GM12801 (cell line): ENCODE results near the gene GOLGA8A.

Experiments
- TF ChIP-seq, protein P1 (sequence below): IDR thresholded peaks from one replicate; pipeline ENCODE4 v1.5.1; 2011; ENCODE audit warnings: control low read depth; ENCODE audit not compliant: insufficient read length; ENCODE audit errors: extremely low read depth

The GOLGA8A gene, protein sequence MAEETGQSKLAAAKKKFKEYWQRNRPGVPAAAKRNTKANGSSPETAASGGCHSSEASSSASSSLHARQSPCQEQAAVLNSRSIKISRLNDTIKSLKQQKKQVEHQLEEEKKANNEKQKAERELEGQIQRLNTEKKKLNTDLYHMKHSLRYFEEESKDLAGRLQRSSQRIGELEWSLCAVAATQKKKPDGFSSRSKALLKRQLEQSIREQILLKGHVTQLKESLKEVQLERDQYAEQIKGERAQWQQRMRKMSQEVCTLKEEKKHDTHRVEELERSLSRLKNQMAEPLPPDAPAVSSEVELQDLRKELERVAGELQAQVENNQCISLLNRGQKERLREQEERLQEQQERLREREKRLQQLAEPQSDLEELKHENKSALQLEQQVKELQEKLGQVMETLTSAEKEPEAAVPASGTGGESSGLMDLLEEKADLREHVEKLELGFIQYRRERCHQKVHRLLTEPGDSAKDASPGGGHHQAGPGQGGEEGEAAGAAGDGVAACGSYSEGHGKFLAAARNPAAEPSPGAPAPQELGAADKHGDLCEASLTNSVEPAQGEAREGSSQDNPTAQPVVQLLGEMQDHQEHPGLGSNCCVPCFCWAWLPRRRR

DNA sequence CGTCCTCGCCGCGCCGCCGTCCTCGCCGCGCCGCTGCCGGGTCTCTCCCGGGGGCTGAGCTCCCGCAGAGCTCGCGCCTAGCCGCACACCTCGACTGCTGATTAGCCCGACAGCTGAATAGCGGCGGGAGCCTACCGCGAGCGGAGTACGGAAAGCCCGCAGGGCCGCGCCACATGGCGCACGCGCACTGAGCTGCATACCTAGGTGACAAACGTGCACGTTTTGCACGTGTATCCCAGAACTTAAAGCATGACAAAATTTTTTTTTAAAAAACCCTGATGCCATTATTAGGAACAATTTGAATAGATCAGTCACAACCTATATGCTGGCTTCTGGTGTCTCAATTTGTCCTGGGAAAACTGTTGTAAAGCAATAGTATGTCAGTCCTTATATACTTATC lies at the start of gene GOLGA8A:
GOLGA8A (minus strand) TSS at position 122 of the 400 bp plus-strand sequence. CDS start 48,117 bp downstream, outside the sequence.
- TF ChIP-seq, protein P1, sequence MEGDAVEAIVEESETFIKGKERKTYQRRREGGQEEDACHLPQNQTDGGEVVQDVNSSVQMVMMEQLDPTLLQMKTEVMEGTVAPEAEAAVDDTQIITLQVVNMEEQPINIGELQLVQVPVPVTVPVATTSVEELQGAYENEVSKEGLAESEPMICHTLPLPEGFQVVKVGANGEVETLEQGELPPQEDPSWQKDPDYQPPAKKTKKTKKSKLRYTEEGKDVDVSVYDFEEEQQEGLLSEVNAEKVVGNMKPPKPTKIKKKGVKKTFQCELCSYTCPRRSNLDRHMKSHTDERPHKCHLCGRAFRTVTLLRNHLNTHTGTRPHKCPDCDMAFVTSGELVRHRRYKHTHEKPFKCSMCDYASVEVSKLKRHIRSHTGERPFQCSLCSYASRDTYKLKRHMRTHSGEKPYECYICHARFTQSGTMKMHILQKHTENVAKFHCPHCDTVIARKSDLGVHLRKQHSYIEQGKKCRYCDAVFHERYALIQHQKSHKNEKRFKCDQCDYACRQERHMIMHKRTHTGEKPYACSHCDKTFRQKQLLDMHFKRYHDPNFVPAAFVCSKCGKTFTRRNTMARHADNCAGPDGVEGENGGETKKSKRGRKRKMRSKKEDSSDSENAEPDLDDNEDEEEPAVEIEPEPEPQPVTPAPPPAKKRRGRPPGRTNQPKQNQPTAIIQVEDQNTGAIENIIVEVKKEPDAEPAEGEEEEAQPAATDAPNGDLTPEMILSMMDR: no peak

DNA sequence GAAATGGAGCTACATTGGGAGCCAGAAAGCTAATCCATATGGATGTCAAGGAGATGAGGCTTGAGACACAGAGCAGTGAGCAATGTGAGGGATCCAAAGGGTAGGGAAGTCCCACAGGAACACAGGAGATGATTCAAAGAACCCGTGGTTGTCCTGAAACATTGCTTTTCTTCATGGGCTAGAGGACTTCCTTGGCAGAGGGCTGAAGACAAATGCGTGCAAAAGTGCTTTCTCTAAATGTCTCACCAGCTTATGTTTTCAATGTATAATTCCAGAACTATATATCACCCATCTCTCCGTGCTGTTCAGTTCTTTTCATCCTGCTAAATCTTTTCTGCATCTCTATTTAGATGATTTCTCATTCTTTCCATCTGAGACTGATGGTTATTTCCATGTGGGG lies 46.0 kb upstream of the GOLGA8A start:
- TF ChIP-seq, protein P1: no peak

DNA sequence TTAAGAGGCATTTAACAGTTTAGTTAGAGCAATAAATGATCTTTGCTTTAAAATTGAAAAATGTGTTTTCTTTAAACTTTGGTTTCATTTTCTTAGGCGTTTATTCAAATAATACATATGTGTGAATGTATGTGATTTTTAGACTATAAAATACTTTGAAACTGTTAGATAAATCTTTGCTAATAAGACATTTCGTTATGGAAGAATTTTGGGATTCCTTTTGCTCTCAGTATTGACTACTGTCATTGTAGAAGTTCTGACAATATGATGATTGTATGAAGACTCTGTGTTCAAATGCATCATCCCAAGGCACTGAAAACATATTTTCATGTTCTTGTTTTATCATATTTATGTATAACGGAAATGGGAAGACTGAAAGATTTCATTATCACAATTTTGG lies 43.8 kb upstream of the GOLGA8A start:
- TF ChIP-seq, protein P1: no peak

DNA sequence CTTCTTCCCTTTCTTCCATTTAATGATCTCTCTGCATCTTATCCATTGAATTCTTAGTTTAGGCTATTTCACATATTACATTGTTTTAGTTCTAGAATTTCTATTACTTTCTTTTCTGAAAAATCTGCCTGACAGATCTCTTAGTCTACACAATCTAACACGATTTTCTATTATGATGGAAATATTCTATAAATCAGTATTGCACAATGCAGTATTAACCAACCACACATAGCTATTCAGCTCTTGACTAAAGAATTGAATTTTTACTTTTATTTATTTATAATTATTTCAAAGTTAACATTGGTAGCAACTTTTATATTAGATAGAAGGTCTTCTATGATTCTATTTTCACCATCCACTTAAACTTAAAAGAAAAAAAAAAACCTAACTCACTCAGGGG lies 36.2 kb upstream of the GOLGA8A start:
- TF ChIP-seq, protein P1: no peak

DNA sequence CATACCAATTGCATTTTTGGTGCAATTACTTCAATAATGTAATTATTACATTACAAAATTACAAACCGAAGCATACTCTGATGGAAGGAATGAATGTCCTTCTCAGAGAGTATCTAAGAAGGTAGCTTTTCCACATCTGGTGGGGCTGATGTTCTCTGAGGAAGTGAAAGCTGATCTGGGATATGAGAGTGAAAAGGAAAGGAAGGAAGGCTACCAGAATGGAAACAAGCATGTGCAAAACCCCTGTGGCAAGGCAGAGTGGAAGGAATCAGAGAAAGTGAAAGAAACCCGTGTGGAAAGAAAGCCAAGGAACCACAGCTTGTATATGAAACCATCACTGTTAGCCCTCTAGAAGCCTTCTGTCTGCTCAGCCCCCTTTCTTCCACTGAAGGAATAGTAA lies 35.3 kb upstream of the GOLGA8A start:
- TF ChIP-seq, protein P1: no peak

DNA sequence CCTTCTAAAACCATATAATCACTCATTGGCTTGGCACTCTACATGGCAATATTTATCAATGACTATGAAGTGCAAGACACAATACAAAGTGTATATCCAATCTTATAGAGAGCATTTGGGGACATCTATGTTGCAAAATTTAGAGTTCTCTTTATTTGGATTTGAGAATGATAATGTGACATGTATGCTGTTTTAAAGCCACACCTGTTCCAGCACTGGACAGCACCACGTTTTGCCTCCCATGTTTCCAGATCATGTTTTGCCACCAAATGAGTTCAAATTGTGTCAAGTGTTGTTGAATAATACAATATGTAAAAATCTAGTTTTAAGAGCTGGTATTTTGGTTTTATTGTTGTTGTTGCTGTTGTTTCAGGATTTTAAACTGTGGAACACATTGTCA lies 33.3 kb upstream of the GOLGA8A start:
- TF ChIP-seq, protein P1: no peak

DNA sequence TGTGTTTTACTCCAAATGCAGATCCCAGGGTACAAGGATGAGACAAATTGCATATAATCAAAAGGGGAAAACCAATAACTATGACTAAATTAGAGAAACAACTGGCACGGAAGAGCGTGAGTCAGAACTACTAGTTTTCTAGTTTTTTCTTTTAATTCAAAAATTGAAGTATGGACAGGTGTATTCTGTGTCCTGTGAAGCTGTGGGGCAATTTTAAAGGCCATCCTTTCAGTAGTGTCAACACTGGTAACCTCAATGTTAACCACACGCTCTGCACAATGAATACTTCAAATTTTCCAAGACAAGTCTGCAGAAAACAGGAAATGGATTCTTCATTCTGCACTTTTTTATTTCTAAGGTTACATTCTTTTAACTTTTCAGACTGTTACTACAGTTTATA lies 32.5 kb upstream of the GOLGA8A start:
- TF ChIP-seq, protein P1: no peak
